IMR-90 (cell line): ENCODE measurements around the gene FBXW7. TPM values are rescaled to one million over a fixed set of nuclear protein-coding genes. Genes with fewer than 3 reads are reported as not detected.

Experiments used
- ATAC-seq: fragments of 200-7000 bp; cut with Tn5 transposase; 2 replicates; pipeline ENCODE4 v1.9.1; 2020; ENCODE audit warnings: low read depth, mild to moderate bottlenecking, moderate library complexity
- BruUV-seq: library from RNA; stranded (reverse); fragments of 400-500 nt; replicated peaks from 2 replicates; lab custom pipeline; 2021; lab: Mats Ljungman, UMichigan
- CTCF ChIA-PET: fragments of 300-600 bp; formaldehyde crosslinking; extraction: SDS; loops from one replicate; lab custom pipeline; 2021; ENCODE audit warnings: antibody characterized with exemption; lab: Yijun Ruan, JAX
- POLR2A ChIA-PET: fragments of 300-600 bp; sonication (Branson Sonifier 250); formaldehyde crosslinking; loops from one replicate; lab custom pipeline; 2022; ENCODE audit warnings: antibody characterized with exemption; ENCODE audit not compliant: unreplicated experiment; lab: Charles Lee
- DNase-seq: peaks from one replicate; pipeline ENCODE4 v3.0.0; 2013
- H2AFZ ChIP-seq: replicated peaks from 2 replicates; pipeline ENCODE3; 2013; ENCODE audit warnings: low read length, mild to moderate bottlenecking; ENCODE audit not compliant: poor library complexity
- H2AK5ac ChIP-seq: 2 replicates; pipeline ENCODE4 v1.6.1; 2013; ENCODE audit warnings: low read depth, low read length, inconsistent platforms
- H2AK9ac ChIP-seq: replicated peaks from 2 replicates; pipeline ENCODE3; 2013; ENCODE audit warnings: mild to moderate bottlenecking, low read depth, low read length, moderate library complexity; ENCODE audit not compliant: poor library complexity
- H2BK120ac ChIP-seq: 2 replicates; pipeline ENCODE4 v1.6.1; 2013; ENCODE audit warnings: low read depth, low read length, inconsistent platforms
- H2BK15ac ChIP-seq: 3 replicates; pipeline ENCODE4 v1.6.1; 2013; ENCODE audit warnings: low read depth, low read length, inconsistent platforms
- H2BK20ac ChIP-seq: 2 replicates; pipeline ENCODE4 v1.6.1; 2013; ENCODE audit warnings: low read depth, mild to moderate bottlenecking, inconsistent platforms, low read length, moderate library complexity
- H2BK5ac ChIP-seq: 2 replicates; pipeline ENCODE4 v1.6.1; 2013; ENCODE audit warnings: mild to moderate bottlenecking, low read depth, low read length, inconsistent platforms; ENCODE audit not compliant: poor library complexity, severe bottlenecking
- H3K14ac ChIP-seq: replicated peaks from 2 replicates; pipeline ENCODE4 v1.6.1; 2013; ENCODE audit warnings: low read depth, low read length, inconsistent platforms
- H3K18ac ChIP-seq: 2 replicates; pipeline ENCODE4 v1.6.1; 2013; ENCODE audit warnings: low read depth, low read length, control low read depth
- H3K23ac ChIP-seq: 2 replicates; pipeline ENCODE4 v1.6.1; 2013; ENCODE audit warnings: low read depth, low read length, inconsistent platforms
- H3K27ac ChIP-seq: 2 replicates; pipeline ENCODE4 v1.5.1; 2013; ENCODE audit warnings: mild to moderate bottlenecking, control low read depth, low read length; ENCODE audit not compliant: insufficient read depth
- H3K27me3 ChIP-seq: 2 replicates; pipeline ENCODE4 v1.6.1; 2013; ENCODE audit warnings: low read length; ENCODE audit not compliant: control insufficient read depth, insufficient read depth
- H3K36me3 ChIP-seq: 2 replicates; pipeline ENCODE4 v1.6.1; 2013; ENCODE audit warnings: low read length, mixed read lengths; ENCODE audit not compliant: control insufficient read depth, insufficient read depth
- H3K4ac ChIP-seq: 2 replicates; pipeline ENCODE4 v1.6.1; 2013; ENCODE audit warnings: low read depth, low read length, inconsistent platforms
- H3K4me1 ChIP-seq: 2 replicates; pipeline ENCODE4 v1.6.1; 2013; ENCODE audit warnings: low read length, mixed read lengths; ENCODE audit not compliant: control insufficient read depth, insufficient read depth
- H3K4me2 ChIP-seq: 2 replicates; pipeline ENCODE4 v1.6.1; 2013; ENCODE audit warnings: low read depth, mild to moderate bottlenecking, control low read depth, low read length, moderate library complexity
- H3K4me3 ChIP-seq: 2 replicates; pipeline ENCODE4 v1.5.1; 2013; ENCODE audit warnings: low read depth, mild to moderate bottlenecking, control low read depth, low read length, moderate library complexity; ENCODE audit not compliant: insufficient read depth
- H3K56ac ChIP-seq: 2 replicates; pipeline ENCODE4 v1.6.1; 2013; ENCODE audit warnings: low read length, inconsistent platforms; ENCODE audit not compliant: insufficient read depth; ENCODE audit errors: extremely low read depth
- H3K79me1 ChIP-seq, 2 experiments: 2 replicates each; pipeline ENCODE4 v1.6.1; 2013; ENCODE audit warnings: low read length in 2 of 2, inconsistent platforms in 1 of 2, low read depth in 1 of 2
- H3K9ac ChIP-seq: 2 replicates; pipeline ENCODE4 v1.6.1; 2013; ENCODE audit warnings: low read depth, low read length, control low read depth
- H3K9me1 ChIP-seq: 2 replicates; pipeline ENCODE4 v1.6.1; 2013; ENCODE audit warnings: low read length, inconsistent platforms; ENCODE audit not compliant: insufficient read depth
- H3K9me3 ChIP-seq: 2 replicates; pipeline ENCODE4 v1.6.1; 2013; ENCODE audit warnings: low read length; ENCODE audit not compliant: control insufficient read depth, insufficient read depth
- H4K20me1 ChIP-seq: 2 replicates; pipeline ENCODE4 v1.6.1; 2013; ENCODE audit warnings: low read length, inconsistent platforms; ENCODE audit not compliant: insufficient read depth
- H4K5ac ChIP-seq: 2 replicates; pipeline ENCODE4 v1.6.1; 2013; ENCODE audit warnings: mild to moderate bottlenecking, low read depth, low read length, control low read depth
- H4K8ac ChIP-seq, 2 experiments: 2 replicates each; pipeline ENCODE4 v1.6.1; 2013; ENCODE audit warnings: low read depth in 2 of 2, low read length in 2 of 2, control low read depth in 1 of 2, inconsistent platforms in 1 of 2
- H4K91ac ChIP-seq: 2 replicates; pipeline ENCODE4 v1.6.1; 2013; ENCODE audit warnings: low read depth, low read length, inconsistent platforms; ENCODE audit not compliant: insufficient read depth
- BHLHE40 ChIP-seq: fragments of 150-350 bp; IDR thresholded peaks from 2 replicates; pipeline ENCODE4 v1.6.1; 2016; ENCODE audit warnings: mild to moderate bottlenecking, low read depth, low read length
- CEBPB ChIP-seq: IDR thresholded peaks from 2 replicates; pipeline ENCODE4 v1.6.1; 2012; ENCODE audit warnings: low read depth, low read length, improper control_type of control experiment
- CHD1 ChIP-seq: IDR thresholded peaks from 2 replicates; pipeline ENCODE4 v1.6.1; 2012; ENCODE audit warnings: low read depth, low read length, improper control_type of control experiment
- ELK1 ChIP-seq: fragments of 150-350 bp; IDR thresholded peaks from 2 replicates; pipeline ENCODE4 v1.6.1; 2016; ENCODE audit warnings: low read depth, mild to moderate bottlenecking, low read length, moderate library complexity, borderline replicate concordance
- MXI1 ChIP-seq: IDR thresholded peaks from 2 replicates; pipeline ENCODE4 v1.6.1; 2012; ENCODE audit warnings: low read depth, mild to moderate bottlenecking, low read length, moderate library complexity, borderline replicate concordance
- NFE2L2 ChIP-seq: fragments of 150-350 bp; IDR thresholded peaks from 2 replicates; pipeline ENCODE4 v1.6.1; 2016; ENCODE audit warnings: low read depth, mild to moderate bottlenecking, low read length
- RCOR1 ChIP-seq: IDR thresholded peaks from 2 replicates; pipeline ENCODE4 v1.6.1; 2012; ENCODE audit warnings: mild to moderate bottlenecking, low read length, improper control_type of control experiment; ENCODE audit not compliant: insufficient replicate concordance
- SMC3 ChIP-seq: fragments of 150-350 bp; IDR thresholded peaks from 2 replicates; pipeline ENCODE4 v1.6.1; 2016; ENCODE audit warnings: low read depth, mild to moderate bottlenecking, antibody characterized with exemption, low read length, moderate library complexity
- WGBS, 2 experiments: methylation state at CpG; one replicate each; pipeline versions ENCODE4 v1.1.5 to v1.1.7; 2013; ENCODE audit warnings: missing lambda C conversion rate in 2 of 2; ENCODE audit not compliant: insufficient read length in 1 of 2; ENCODE audit errors: extremely low coverage in 2 of 2; 5-methylcytosine and 5-hydroxymethylcytosine counted together
- dilution Hi-C: fragments of 300-500 bp; cut with HindIII; formaldehyde crosslinking; loops from one replicate; pipeline ENCODE4 v1.14.3; 2018; ENCODE audit warnings: low sequenced_read_pairs; ENCODE audit not compliant: unreplicated experiment
- in situ Hi-C: fragments of 300-500 bp; cut with MboI; formaldehyde crosslinking; loops from 3 replicates; pipeline ENCODE4 v1.14.3; 2019; ENCODE audit warnings: low sequenced_read_pairs, inconsistent platforms, mixed read lengths
- intact Hi-C: fragments of 100-400 bp; cut with micrococcal nuclease; formaldehyde crosslinking; loops from 2 replicates; pipeline ENCODE4 v1.10.0; 2022
- polyA plus RNA-seq, 3 experiments: library from polyadenylated mRNA; depleted of rRNA; stranded (reverse); fragments of >200 nt; gene quantifications; 2 replicates each; pipeline ENCODE4 v1.2.3, GENCODE V29; 2012; ENCODE audit warnings: low replicate concordance in 1 of 3
- total RNA-seq: library from RNA; depleted of rRNA; stranded (reverse); fragments of >200 nt; gene quantifications from 2 replicates; pipeline ENCODE4 v1.2.3, GENCODE V29; 2012
- TF ChIP-seq, protein P1 (sequence below): fragments of 150-350 bp; IDR thresholded peaks from 2 replicates; pipeline ENCODE4 v1.6.1; 2017; ENCODE audit warnings: mild to moderate bottlenecking, antibody characterized with exemption, low read length, low read depth

Gene FBXW7
- total and polyA plus RNA-seq, 2 of the 4 experiments (the other 2 are of a cell fraction) = 7.2 to 27.4 TPM

DNA sequence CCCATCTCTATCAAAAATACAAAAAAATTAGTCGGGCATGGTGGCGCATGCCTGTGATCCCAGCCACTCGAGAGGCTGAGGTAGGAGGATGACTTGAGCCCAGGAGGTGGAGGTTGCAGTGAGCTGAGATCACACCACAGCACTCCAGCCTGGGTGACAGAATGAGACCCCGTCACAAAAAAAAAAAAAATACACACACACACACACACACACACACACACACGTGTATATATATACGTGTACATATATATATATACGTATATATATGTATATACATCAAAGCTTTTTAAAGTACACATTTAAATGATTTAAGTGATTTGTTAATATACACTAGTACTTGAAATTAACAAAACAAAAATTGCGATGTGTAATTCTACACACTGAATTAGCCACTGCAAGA lies 6.0 kb downstream of the FBXW7 start:
- BruUV-seq = no TSS peak
- Histone ChIP-seq H2AK9ac (no peak overlapping the region), H3K4me3 (no peak overlapping the region), H3K4me2 (no peak overlapping the region), H2BK20ac (no peak overlapping the region), H4K5ac (no peak overlapping the region), H3K9me1 (no peaks in the 10 kb centered on the region), H3K56ac (no peak overlapping the region), H2BK5ac (no peak overlapping the region), H3K4me1 (no peaks in the 10 kb centered on the region), H3K18ac (no peak overlapping the region), H3K14ac (no peak overlapping the region), H3K9ac (no peak overlapping the region), H3K36me3 (0 out of 2 replicates have a peak, but pooled peaks cover 2% of the 10 kb centered on the region), H3K27me3 (no peaks in the 10 kb centered on the region), H3K23ac (no peak overlapping the region), H2BK120ac (no peak overlapping the region), H4K91ac (no peak overlapping the region), H3K9me3 (no peaks in the 10 kb centered on the region), H2AFZ (no peak overlapping the region), H3K79me1 (peaks cover 26 to 27% of the 10 kb centered on the region in 2 experiments), H2AK5ac (no peak overlapping the region), H3K4ac (no peak overlapping the region), H3K27ac (no peak overlapping the region), H2BK15ac (no peak overlapping the region), H4K20me1 (peaks cover 15% of the 10 kb centered on the region), H4K8ac (no peak overlapping the region)
- CTCF ChIA-PET = interaction anchor here (0.6 to 1.1 kb wide), 2 partner anchors 14 to 29 kb away, joined by 3 to 6 read pairs; no protein-coding TSS in a partner anchor
- no CpG with 5 or more reads among the region's 8 CpGs for WGBS, 2 experiments
- intact Hi-C loops = no loop called here
- in situ Hi-C loops = no loop called here
- DNase-seq = no peak
- POLR2A ChIA-PET = no interaction called here
- dilution Hi-C loops = no loop called here
- TF ChIP-seq SMC3 = no peak
- no peak for TF ChIP-seq MXI1
- TF ChIP-seq CEBPB = no peak
- no peak for TF ChIP-seq RCOR1
- TF ChIP-seq NFE2L2 = no peak
- TF ChIP-seq ELK1 = no peak
- TF ChIP-seq CHD1 = no peak
- TF ChIP-seq, protein P1, sequence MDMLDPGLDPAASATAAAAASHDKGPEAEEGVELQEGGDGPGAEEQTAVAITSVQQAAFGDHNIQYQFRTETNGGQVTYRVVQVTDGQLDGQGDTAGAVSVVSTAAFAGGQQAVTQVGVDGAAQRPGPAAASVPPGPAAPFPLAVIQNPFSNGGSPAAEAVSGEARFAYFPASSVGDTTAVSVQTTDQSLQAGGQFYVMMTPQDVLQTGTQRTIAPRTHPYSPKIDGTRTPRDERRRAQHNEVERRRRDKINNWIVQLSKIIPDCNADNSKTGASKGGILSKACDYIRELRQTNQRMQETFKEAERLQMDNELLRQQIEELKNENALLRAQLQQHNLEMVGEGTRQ = no peak
- no peak for TF ChIP-seq BHLHE40
- no peak for ATAC-seq
